Measurements from ENCODE around the gene MESP2. TPM values are rescaled to one million over a fixed set of nuclear protein-coding genes. Genes with fewer than 3 reads are reported as not detected.
A peak's percentile ranks its signal among the peaks of the same experiment; 100 is the strongest.

Gene MESP2
- total and polyA plus RNA-seq, 9 of the 15 experiments (the other 6 are each of a cell fraction or from before 2014, with no cell fraction given) = 0.08 to 0.82 (median 0.37) TPM

DNA sequence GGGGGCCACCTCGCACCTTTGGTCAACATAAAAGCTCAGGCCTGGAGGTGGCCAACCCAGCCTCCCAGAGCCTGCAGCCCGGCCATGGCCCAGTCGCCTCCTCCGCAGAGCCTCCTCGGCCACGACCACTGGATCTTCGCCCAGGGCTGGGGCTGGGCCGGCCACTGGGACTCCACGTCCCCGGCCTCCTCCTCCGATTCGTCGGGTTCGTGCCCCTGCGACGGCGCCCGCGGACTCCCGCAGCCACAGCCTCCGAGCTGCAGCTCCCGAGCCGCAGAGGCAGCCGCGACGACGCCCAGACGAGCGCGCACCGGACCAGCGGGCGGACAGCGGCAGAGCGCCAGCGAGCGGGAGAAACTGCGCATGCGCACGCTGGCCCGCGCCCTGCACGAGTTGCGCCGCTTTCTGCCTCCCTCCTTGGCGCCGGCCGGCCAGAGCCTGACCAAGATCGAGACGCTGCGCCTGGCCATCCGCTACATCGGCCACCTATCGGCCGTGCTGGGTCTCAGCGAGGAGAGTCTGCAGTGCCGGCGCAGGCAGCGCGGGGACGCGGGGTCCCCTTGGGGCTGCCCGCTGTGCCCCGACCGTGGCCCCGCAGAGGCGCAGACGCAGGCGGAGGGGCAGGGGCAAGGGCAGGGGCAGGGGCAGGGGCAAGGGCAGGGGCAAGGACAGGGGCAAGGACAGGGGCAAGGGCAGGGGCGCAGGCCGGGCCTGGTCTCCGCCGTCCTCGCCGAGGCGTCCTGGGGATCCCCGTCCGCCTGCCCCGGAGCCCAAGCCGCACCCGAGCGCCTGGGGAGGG, at the start of gene MESP2 (continued):
- TF ChIP-seq, protein P1, sequence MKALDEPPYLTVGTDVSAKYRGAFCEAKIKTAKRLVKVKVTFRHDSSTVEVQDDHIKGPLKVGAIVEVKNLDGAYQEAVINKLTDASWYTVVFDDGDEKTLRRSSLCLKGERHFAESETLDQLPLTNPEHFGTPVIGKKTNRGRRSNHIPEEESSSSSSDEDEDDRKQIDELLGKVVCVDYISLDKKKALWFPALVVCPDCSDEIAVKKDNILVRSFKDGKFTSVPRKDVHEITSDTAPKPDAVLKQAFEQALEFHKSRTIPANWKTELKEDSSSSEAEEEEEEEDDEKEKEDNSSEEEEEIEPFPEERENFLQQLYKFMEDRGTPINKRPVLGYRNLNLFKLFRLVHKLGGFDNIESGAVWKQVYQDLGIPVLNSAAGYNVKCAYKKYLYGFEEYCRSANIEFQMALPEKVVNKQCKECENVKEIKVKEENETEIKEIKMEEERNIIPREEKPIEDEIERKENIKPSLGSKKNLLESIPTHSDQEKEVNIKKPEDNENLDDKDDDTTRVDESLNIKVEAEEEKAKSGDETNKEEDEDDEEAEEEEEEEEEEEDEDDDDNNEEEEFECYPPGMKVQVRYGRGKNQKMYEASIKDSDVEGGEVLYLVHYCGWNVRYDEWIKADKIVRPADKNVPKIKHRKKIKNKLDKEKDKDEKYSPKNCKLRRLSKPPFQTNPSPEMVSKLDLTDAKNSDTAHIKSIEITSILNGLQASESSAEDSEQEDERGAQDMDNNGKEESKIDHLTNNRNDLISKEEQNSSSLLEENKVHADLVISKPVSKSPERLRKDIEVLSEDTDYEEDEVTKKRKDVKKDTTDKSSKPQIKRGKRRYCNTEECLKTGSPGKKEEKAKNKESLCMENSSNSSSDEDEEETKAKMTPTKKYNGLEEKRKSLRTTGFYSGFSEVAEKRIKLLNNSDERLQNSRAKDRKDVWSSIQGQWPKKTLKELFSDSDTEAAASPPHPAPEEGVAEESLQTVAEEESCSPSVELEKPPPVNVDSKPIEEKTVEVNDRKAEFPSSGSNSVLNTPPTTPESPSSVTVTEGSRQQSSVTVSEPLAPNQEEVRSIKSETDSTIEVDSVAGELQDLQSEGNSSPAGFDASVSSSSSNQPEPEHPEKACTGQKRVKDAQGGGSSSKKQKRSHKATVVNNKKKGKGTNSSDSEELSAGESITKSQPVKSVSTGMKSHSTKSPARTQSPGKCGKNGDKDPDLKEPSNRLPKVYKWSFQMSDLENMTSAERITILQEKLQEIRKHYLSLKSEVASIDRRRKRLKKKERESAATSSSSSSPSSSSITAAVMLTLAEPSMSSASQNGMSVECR (CRISPR knock-in tag; IDR thresholded peaks at IDR 0.05) = 0 out of 2 replicates have a peak, but pooled peaks have one; percentile 56
- peak; percentile 50; the same call in 1 of the 2 replicates for TF ChIP-seq ZBTB1 (CRISPR knock-in tag; IDR thresholded peaks at IDR 0.05; ENCODE audit: borderline replicate concordance, low read depth)
- TF ChIP-seq, protein P2, sequence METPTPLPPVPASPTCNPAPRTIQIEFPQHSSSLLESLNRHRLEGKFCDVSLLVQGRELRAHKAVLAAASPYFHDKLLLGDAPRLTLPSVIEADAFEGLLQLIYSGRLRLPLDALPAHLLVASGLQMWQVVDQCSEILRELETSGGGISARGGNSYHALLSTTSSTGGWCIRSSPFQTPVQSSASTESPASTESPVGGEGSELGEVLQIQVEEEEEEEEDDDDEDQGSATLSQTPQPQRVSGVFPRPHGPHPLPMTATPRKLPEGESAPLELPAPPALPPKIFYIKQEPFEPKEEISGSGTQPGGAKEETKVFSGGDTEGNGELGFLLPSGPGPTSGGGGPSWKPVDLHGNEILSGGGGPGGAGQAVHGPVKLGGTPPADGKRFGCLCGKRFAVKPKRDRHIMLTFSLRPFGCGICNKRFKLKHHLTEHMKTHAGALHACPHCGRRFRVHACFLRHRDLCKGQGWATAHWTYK (CRISPR knock-in tag; IDR thresholded peaks at IDR 0.05) = 0 out of 2 replicates have a peak, but pooled peaks have one; percentile 53
- TF ChIP-seq TBP (optimal IDR thresholded peaks at IDR 0.05; ENCODE audit: low read depth, low read length) = peak; percentile 44
- TF ChIP-seq, protein P3, sequence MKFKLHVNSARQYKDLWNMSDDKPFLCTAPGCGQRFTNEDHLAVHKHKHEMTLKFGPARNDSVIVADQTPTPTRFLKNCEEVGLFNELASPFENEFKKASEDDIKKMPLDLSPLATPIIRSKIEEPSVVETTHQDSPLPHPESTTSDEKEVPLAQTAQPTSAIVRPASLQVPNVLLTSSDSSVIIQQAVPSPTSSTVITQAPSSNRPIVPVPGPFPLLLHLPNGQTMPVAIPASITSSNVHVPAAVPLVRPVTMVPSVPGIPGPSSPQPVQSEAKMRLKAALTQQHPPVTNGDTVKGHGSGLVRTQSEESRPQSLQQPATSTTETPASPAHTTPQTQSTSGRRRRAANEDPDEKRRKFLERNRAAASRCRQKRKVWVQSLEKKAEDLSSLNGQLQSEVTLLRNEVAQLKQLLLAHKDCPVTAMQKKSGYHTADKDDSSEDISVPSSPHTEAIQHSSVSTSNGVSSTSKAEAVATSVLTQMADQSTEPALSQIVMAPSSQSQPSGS (CRISPR knock-in tag; IDR thresholded peaks at IDR 0.05) = 0 out of 2 replicates have a peak, but pooled peaks have one; percentile 16
- TF ChIP-seq MTA3 (IDR thresholded peaks at IDR 0.05; ENCODE audit: borderline replicate concordance) = peak; percentile 52; the same call in 1 of the 2 replicates
- TF ChIP-seq ZKSCAN8 (CRISPR knock-in tag; IDR thresholded peaks at IDR 0.05) = no peak
- TF ChIP-seq, protein P4, sequence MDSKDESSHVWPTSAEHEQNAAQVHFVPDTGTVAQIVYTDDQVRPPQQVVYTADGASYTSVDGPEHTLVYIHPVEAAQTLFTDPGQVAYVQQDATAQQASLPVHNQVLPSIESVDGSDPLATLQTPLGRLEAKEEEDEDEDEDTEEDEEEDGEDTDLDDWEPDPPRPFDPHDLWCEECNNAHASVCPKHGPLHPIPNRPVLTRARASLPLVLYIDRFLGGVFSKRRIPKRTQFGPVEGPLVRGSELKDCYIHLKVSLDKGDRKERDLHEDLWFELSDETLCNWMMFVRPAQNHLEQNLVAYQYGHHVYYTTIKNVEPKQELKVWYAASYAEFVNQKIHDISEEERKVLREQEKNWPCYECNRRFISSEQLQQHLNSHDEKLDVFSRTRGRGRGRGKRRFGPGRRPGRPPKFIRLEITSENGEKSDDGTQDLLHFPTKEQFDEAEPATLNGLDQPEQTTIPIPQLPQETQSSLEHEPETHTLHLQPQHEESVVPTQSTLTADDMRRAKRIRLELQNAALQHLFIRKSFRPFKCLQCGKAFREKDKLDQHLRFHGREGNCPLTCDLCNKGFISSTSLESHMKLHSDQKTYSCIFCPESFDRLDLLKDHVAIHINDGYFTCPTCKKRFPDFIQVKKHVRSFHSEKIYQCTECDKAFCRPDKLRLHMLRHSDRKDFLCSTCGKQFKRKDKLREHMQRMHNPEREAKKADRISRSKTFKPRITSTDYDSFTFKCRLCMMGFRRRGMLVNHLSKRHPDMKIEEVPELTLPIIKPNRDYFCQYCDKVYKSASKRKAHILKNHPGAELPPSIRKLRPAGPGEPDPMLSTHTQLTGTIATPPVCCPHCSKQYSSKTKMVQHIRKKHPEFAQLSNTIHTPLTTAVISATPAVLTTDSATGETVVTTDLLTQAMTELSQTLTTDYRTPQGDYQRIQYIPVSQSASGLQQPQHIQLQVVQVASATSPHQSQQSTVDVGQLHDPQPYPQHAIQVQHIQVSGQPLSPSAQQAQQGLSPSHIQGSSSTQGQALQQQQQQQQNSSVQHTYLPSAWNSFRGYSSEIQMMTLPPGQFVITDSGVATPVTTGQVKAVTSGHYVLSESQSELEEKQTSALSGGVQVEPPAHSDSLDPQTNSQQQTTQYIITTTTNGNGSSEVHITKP (IDR thresholded peaks at IDR 0.05; ENCODE audit: partially characterized antibody) = no peak
- peak in 1 of 2 experiments; percentile 7; a peak in 1 of 4 replicates for TF ChIP-seq RCOR1 (IDR thresholded peaks at IDR 0.05; ENCODE audit: borderline replicate concordance in 1 of 2, low read depth in 2 of 2, low read length in 2 of 2)
- peak; percentile 59; the same call in 1 of the 2 replicates for TF ChIP-seq ETV5 (CRISPR knock-in tag; IDR thresholded peaks at IDR 0.05; ENCODE audit: low read depth)
- TF ChIP-seq, protein P5, sequence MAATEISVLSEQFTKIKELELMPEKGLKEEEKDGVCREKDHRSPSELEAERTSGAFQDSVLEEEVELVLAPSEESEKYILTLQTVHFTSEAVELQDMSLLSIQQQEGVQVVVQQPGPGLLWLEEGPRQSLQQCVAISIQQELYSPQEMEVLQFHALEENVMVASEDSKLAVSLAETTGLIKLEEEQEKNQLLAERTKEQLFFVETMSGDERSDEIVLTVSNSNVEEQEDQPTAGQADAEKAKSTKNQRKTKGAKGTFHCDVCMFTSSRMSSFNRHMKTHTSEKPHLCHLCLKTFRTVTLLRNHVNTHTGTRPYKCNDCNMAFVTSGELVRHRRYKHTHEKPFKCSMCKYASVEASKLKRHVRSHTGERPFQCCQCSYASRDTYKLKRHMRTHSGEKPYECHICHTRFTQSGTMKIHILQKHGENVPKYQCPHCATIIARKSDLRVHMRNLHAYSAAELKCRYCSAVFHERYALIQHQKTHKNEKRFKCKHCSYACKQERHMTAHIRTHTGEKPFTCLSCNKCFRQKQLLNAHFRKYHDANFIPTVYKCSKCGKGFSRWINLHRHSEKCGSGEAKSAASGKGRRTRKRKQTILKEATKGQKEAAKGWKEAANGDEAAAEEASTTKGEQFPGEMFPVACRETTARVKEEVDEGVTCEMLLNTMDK (IDR thresholded peaks at IDR 0.05; ENCODE audit: borderline replicate concordance, insufficient read depth, low read depth, low read length, poor library complexity, severe bottlenecking) = peak; percentile 93
- TF ChIP-seq ZNF316 (IDR thresholded peaks at IDR 0.05) = no peak
